Activated T-cell treated with anti-CD3 and anti-CD28 coated beads, Interleukin-2, amount 50 U/mL, for 48 hours (primary cell): ENCODE data around the gene ENAH.

Experiments
- DNase-seq, 2 experiments: peaks; one replicate each; pipeline ENCODE4 v3.0.0-alpha.2; 2020

The ENAH gene

DNA sequence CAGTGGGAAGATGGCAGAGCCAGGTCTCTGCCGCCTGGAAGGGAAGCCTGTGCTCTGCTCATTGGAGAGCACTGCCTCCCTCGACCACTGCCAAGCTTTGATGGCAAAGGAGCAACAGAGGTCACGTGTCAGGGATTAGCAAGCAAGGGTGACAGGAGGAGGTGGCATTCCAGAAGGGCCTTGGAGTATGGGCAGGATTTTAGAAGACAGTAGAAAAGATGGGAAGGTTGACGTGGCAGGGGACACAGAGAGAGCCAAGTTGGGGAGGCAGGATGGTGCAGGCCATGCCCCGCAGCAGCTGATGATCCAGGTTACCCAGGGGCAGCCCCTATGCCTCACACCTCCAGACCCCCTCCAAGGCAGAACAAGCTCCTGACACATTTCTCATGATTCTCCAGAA is 203.1 kb downstream of the ENAH start:
- DNase-seq = peak in 1 of 2 experiments; percentile 12

GRCh38 chr1:225449261-225449660 is 203.7 kb downstream of the ENAH start:
- no peak for DNase-seq

DNA sequence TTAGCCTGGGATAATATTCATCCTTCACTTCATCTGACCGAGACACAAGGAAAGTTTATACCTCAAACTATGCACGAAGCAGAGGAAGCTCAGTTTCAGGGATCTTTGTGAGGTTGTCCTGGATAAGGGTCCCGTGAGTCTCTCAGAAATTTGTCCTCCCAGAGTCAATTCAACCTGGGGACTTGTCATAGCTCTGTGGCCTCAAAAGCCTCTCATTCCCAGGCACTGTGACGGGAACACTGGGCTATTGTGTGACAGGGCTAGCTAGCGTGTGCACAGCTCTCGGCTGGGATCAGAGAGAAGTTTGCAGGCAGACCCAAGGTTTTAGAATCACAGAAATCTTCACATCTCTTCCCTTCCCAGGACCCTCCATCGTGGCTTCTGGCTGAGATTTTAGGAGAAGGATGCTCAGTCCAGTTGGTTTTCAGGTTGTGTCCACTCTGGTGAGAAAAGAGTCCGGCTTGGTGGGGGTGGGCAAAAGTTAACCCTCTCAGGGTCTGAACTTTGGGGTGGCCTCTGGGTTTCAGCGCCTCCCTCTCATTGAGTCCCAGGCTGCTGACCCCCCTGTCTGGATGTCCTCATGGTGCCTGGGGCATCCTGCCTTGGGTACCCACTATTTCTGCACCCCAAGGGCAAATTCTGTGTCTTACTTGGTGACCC is 204.6 kb downstream of the ENAH start:
- peak in 1 of 2 experiments; percentile 11 for DNase-seq

- DNase-seq = peak in 1 of 2 experiments; percentile 11
These were observed 205.3 kb downstream of the ENAH start for GRCh38 chr1:225447650-225448089.

DNA sequence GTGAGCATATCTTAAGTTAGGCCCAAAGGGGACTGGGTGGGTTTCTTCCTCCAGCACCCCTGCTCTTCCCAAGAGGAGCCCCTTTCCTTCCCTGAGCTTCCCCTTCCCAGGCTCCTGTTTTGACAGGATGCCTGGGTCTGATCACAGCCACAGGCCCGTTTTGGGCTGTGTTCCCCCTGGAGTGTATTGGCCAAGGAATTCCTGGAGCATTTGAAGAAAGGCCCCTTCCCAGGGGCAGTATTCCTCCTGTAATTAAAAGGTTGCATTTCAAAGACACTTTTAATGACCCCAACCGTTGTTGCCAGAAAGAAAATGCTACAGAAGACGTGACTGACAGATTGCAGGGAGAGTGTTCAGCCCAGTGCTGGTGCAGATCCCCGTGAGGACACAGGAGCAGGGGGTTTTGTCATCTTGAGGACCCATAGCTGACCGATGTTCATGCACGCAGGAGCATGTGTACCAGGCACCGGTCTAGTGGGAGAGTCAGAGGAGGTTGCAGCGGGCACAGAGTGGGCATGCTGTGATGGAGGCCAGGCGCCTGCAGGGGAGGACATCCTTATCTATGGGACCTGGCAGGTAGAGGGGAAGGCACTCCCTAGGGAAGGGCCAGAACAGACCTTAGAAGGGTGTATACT is 205.8 kb downstream of the ENAH start:
- DNase-seq = peak in 1 of 2 experiments; percentile 9

GRCh38 chr1:225446595-225446960 is 206.3 kb downstream of the ENAH start:
- DNase-seq = peak; percentile 13 to 16

DNA sequence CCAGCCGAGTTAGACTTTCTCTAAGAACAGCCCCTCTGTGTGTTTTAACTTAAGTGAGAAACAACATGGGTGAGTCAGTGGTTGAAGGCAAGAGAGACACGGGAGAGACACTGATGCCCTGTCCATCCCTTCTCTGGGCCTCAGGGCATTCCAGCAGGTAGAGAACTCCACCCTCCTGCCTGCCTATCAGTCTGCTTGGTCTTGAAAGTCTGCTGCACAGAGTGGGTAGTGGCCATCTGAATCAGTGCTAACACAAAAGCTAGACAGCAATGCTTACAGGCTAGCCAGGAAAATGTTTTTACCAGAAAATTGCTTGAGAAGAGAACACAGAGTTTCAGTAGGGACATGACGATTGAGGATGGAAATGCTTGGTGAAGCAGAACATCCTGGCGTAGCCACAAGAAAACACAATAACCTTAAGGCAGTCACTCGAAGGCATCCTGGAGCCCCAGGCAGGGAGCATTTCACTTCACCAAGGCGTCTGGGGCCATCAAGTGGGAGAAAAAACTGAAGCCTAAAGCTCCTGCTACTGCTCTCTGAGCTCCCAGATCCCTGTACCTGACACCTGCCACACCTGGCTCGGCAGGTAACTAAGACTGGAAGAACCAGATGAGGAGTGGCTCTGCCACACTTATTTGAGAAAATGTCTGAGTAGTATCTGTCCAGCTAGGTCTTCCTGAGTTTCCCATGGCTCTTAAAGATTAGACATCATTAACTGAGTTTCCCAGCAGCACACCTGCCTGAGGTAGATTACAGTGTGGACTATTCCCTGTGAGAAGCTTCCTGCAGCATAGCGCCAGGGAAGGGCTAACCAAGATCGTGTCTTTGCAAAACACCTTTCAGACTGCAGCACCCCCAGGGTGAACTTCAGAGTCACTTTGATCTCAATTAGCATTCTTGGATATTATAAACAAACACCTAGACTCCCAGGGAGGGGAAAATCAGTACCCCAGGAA is 207.0 kb downstream of the ENAH start:
- DNase-seq = peak; percentile 37 to 43

- DNase-seq = no peak
These were observed 210.8 kb downstream of the ENAH start for GRCh38 chr1:225442123-225442505.

GRCh38 chr1:225441314-225442122 is 211.4 kb downstream of the ENAH start:
- no peak for DNase-seq

DNA sequence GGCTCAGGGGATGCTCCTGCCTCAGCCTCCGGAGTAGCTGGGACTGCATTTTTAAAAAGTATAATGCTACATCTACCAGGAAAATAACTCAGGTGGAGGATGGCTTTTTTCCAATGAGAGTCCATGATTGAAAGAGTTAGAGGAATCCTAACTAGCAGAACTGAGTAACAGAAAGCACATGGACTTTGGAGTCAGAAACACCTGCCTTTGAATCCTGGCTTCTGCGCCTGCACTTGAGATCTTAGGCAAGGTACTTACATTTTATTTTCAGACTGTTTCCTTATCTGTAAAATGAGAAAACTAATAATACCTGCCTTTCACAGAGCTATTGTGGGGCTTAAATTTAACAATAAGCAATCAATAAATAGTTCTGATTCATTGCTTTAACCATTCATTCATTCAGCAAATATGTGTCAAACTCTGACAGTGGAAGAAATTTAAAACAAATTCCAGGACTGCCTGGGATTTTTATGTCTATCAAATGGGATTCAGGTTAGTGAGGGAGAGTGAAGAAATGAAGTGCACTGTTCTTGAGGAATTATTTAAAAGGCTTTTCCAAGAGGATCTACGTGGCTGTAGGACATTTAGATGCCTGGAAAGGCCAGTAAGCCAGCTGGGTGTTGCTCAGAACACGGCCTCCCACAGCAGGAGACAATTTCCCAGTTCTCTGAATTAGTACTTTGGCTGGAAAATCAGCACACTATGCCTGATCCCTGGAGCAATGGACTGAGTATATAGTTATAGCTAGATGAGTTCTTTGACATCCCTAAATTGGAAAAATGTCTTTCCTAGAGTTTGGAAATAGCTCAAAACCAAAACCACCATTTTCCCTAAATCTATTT is 212.3 kb downstream of the ENAH start:
- no peak for DNase-seq

- no peak for DNase-seq
These were observed 215.0 kb downstream of the ENAH start for GRCh38 chr1:225437710-225438437.
